ENCODE data around the gene SLX4IP.

SLX4IP gene

DNA sequence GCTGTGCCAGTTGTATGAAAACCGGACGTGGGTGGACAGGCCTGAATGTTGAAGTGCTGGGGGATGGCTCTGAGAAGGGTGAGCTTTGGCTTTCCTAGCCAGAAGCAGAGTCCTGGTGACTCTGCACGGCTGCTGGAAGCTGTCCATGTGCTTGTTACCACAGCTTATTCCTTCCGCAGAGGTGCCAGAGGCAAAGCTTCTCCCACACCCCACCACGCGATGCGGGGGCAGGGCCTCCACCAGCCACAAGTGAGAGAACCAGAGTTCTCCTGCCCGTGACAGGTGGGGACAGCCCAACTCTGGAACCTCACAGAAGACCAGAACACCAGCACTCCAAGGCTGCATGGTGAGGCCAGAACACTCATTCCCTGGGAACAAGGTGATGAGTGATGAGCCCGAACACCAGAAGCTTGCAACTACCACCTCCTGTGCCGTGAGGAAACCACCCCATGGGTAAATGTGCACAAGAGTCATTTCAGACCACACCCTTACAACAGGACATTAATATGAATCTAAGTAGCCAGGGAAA, 202.0 kb downstream of the SLX4IP start:
- Histone ChIP-seq H3K4me1 (ENCODE audit: control insufficient read depth, low read depth, low read length) (peaks cover 13% of the 10 kb centered on the region), H3K27me3 (ENCODE audit: insufficient read depth, low read length, poor library complexity) (no peaks in the 10 kb centered on the region), H3K36me3 (ENCODE audit: control insufficient read depth, insufficient read depth, low read length) (no peaks in the 10 kb centered on the region), H2BK15ac (replicated peaks; ENCODE audit: low read depth) (no peak overlapping the region), H3K9ac (ENCODE audit: low read length) (no peak overlapping the region), H4K5ac (ENCODE audit: low read length) (no peak overlapping the region), H4K8ac (ENCODE audit: low read depth, low read length) (no peak overlapping the region), H3K4me2 (ENCODE audit: low read length) (no peak overlapping the region), H3K79me2 (ENCODE audit: control insufficient read depth, insufficient read depth, low read length) (no peaks in the 10 kb centered on the region), H3K4me3 (ENCODE audit: low read length) (no peak overlapping the region), H3K4ac (ENCODE audit: low read depth, low read length) (peak overlapping the region; percentile 62), H3K23ac (ENCODE audit: low read length) (no peak overlapping the region), H2AK5ac (ENCODE audit: low read length) (no peak overlapping the region), H3K79me1 (ENCODE audit: low read length) (no peaks in the 10 kb centered on the region), H3K18ac (ENCODE audit: low read length) (peak overlapping the region; percentile 7), H2BK5ac (ENCODE audit: low read length) (no peak overlapping the region), H3K56ac (ENCODE audit: low read length) (peak overlapping the region; percentile 27), H2BK120ac (ENCODE audit: low read depth, low read length) (no peak overlapping the region), H3K27ac (ENCODE audit: low read depth, low read length) (peak overlapping the region; percentile 24)
- no peak for DNase-seq
- WGBS (ENCODE audit: extremely low coverage, insufficient coverage, low lambda C conversion rate): no CpG with 5 or more reads among the region's 10 CpGs

DNA sequence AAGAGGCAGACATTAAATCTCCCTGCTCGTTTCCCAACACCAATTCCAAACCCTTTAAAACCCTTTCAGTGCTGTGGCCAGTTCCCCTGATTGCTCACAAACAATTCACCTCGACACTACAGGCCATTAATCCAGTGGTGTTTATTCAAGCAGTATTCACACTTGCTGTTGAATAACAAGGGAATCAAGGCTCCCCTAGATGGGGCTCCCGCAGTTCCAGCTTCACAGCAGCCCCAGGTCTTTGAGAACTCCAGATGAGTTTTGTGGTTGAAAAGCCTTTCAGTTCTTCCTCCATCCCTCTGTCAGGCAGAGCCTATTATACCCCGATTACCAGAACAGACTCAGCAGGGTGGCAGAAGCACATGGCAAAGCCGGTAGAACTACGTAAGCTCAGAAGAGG, 202.5 kb downstream of the SLX4IP start:
- Histone ChIP-seq H3K4me1 (ENCODE audit: control insufficient read depth, low read depth, low read length) (peaks cover 13% of the 10 kb centered on the region), H3K27ac (ENCODE audit: low read depth, low read length) (no peak overlapping the region), H4K5ac (ENCODE audit: low read length) (no peak overlapping the region)

DNA sequence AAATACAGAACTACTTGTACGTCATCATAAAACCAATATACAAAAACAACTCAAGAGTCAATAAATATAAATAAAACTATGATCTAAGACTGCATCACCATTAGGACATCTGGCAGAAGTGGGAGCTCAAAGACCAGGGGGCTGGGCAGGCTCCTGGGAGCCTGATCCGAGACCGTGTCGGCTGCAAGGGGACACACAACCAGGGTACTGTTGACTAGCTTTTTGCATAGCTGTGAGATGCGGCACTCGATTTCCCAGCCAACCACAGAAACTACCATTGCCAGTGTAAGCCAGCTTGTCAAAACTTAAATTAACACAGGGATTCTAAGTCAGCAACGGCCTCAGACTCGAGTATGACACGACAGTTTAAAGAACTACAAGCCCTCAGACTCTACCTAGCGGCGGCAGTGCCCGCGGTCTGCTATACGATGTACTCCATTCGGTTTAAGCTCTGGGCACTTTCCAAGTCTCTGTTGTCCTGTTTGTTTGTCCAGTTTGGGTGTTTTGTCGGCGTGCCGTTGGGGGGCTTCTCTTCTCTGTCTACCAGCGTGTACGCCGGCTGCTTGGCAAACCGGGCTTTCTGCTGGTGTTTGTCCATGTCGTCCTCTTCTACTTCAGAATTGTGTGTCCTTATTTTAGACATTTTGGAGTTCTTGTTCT, 204.1 kb downstream of the SLX4IP start:
- H4K8ac ChIP-seq (ENCODE audit: low read depth, low read length): no peak overlapping the region
- peak overlapping the region; percentile 27 for H3K56ac ChIP-seq (ENCODE audit: low read length)
- no peaks in the 10 kb centered on the region for H3K36me3 ChIP-seq (ENCODE audit: control insufficient read depth, insufficient read depth, low read length)
- peaks cover 11% of the 10 kb centered on the region for H3K4me1 ChIP-seq (ENCODE audit: control insufficient read depth, low read depth, low read length)
- WGBS (ENCODE audit: extremely low coverage, insufficient coverage, low lambda C conversion rate): no CpG with 5 or more reads among the region's 23 CpGs
- no peak overlapping the region for H3K4ac ChIP-seq (ENCODE audit: low read depth, low read length)
- H3K4me3 ChIP-seq (ENCODE audit: low read length): no peak overlapping the region
- no peaks in the 10 kb centered on the region for H3K79me1 ChIP-seq (ENCODE audit: low read length)
- H2AK5ac ChIP-seq (ENCODE audit: low read length): no peak overlapping the region
- H3K27ac ChIP-seq (ENCODE audit: low read depth, low read length): no peak overlapping the region
- H3K18ac ChIP-seq (ENCODE audit: low read length): no peak overlapping the region
- H3K9ac ChIP-seq (ENCODE audit: low read length): no peak overlapping the region
- no peak overlapping the region for H2BK5ac ChIP-seq (ENCODE audit: low read length)
- H3K27me3 ChIP-seq (ENCODE audit: insufficient read depth, low read length, poor library complexity): no peaks in the 10 kb centered on the region
- H3K79me2 ChIP-seq (ENCODE audit: control insufficient read depth, insufficient read depth, low read length): no peaks in the 10 kb centered on the region
- H2BK15ac ChIP-seq (replicated peaks; ENCODE audit: low read depth): no peak overlapping the region
- H3K23ac ChIP-seq (ENCODE audit: low read length): no peak overlapping the region
- H4K5ac ChIP-seq (ENCODE audit: low read length): no peak overlapping the region
- no peak overlapping the region for H2BK120ac ChIP-seq (ENCODE audit: low read depth, low read length)
- DNase-seq: no peak
- H3K4me2 ChIP-seq (ENCODE audit: low read length): no peak overlapping the region

More for the DNA sequence above, 202.5 kb downstream of the SLX4IP start:
- no peak overlapping the region for H3K4me3 ChIP-seq (ENCODE audit: low read length)
- H3K23ac ChIP-seq (ENCODE audit: low read length): no peak overlapping the region
- H3K4me2 ChIP-seq (ENCODE audit: low read length): no peak overlapping the region
- no peaks in the 10 kb centered on the region for H3K36me3 ChIP-seq (ENCODE audit: control insufficient read depth, insufficient read depth, low read length)
- H3K27me3 ChIP-seq (ENCODE audit: insufficient read depth, low read length, poor library complexity): no peaks in the 10 kb centered on the region
- no peaks in the 10 kb centered on the region for H3K79me1 ChIP-seq (ENCODE audit: low read length)
- no peak overlapping the region for H2AK5ac ChIP-seq (ENCODE audit: low read length)
- H2BK15ac ChIP-seq (replicated peaks; ENCODE audit: low read depth): no peak overlapping the region
- no peak overlapping the region for H4K8ac ChIP-seq (ENCODE audit: low read depth, low read length)
- peak overlapping the region; percentile 62 for H3K4ac ChIP-seq (ENCODE audit: low read depth, low read length)
- H3K9ac ChIP-seq (ENCODE audit: low read length): no peak overlapping the region
- H2BK120ac ChIP-seq (ENCODE audit: low read depth, low read length): no peak overlapping the region
- peak overlapping the region; percentile 7 for H3K18ac ChIP-seq (ENCODE audit: low read length)
- DNase-seq: peak; percentile 78
- WGBS (ENCODE audit: extremely low coverage, insufficient coverage, low lambda C conversion rate): no CpG with 5 or more reads among the region's 6 CpGs
- H3K79me2 ChIP-seq (ENCODE audit: control insufficient read depth, insufficient read depth, low read length): no peaks in the 10 kb centered on the region
- H2BK5ac ChIP-seq (ENCODE audit: low read length): no peak overlapping the region
- no peak overlapping the region for H3K56ac ChIP-seq (ENCODE audit: low read length)

DNA sequence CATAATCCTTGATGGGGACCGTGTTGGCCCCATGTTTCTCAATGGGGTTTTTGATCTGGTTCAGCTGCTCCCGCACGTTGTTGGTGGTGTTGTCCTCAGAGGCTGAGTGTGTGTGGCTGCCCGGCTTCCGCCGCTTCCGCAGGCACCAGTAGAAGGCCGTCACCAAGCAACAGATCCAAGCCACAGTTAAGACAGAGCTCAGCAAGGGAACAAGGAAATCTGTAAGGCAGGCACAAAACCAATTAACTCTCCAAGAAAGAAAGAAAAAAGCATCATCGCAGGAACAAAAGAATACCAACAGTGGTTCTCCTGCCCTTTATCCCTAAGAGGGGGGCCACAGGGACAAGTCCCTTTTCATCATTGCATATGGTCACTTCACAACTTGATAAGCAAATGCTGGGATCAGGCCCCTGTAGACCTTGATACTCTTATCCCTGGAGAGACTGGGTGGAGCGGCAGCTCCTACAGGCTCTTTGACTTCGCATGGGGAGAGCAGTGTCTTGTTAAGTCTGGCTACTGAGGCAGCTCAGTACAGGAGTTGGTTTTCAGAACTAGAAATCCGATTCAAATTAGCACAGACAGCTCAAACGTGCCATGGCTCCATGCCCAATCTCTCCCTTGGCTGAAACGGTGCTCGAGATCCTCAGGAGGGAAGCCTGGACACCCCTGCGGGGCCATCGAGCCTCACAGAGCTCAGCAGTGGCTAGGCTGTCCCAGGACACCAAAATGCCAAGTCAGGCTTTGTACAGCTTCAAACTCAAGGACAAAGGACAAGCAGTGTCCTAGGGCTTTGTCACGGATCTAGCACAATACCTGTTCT, 204.8 kb downstream of the SLX4IP start:
- peak overlapping the region; percentile 15 for H3K9ac ChIP-seq (ENCODE audit: low read length)
- no peaks in the 10 kb centered on the region for H3K79me2 ChIP-seq (ENCODE audit: control insufficient read depth, insufficient read depth, low read length)
- peak overlapping the region; percentile 69 for H3K23ac ChIP-seq (ENCODE audit: low read length)
- no peak overlapping the region for H4K8ac ChIP-seq (ENCODE audit: low read depth, low read length)
- peak overlapping the region; percentile 14 for H2BK5ac ChIP-seq (ENCODE audit: low read length)
- H3K56ac ChIP-seq (ENCODE audit: low read length): peak overlapping the region; percentile 49
- no peak for DNase-seq
- WGBS (ENCODE audit: extremely low coverage, insufficient coverage, low lambda C conversion rate): no CpG with 5 or more reads among the region's 18 CpGs
- H3K18ac ChIP-seq (ENCODE audit: low read length): no peak overlapping the region
- H2BK15ac ChIP-seq (replicated peaks; ENCODE audit: low read depth): no peak overlapping the region
- no peak overlapping the region for H2BK120ac ChIP-seq (ENCODE audit: low read depth, low read length)
- no peak overlapping the region for H3K4me3 ChIP-seq (ENCODE audit: low read length)
- H3K36me3 ChIP-seq (ENCODE audit: control insufficient read depth, insufficient read depth, low read length): no peaks in the 10 kb centered on the region
- peaks cover 11% of the 10 kb centered on the region for H3K4me1 ChIP-seq (ENCODE audit: control insufficient read depth, low read depth, low read length)
- no peak overlapping the region for H4K5ac ChIP-seq (ENCODE audit: low read length)
- no peaks in the 10 kb centered on the region for H3K79me1 ChIP-seq (ENCODE audit: low read length)
- H2AK5ac ChIP-seq (ENCODE audit: low read length): peak overlapping the region; percentile 79
- no peaks in the 10 kb centered on the region for H3K27me3 ChIP-seq (ENCODE audit: insufficient read depth, low read length, poor library complexity)
- peak overlapping the region; percentile 50 for H3K27ac ChIP-seq (ENCODE audit: low read depth, low read length)
- H3K4me2 ChIP-seq (ENCODE audit: low read length): no peak overlapping the region
- no peak overlapping the region for H3K4ac ChIP-seq (ENCODE audit: low read depth, low read length)

DNA sequence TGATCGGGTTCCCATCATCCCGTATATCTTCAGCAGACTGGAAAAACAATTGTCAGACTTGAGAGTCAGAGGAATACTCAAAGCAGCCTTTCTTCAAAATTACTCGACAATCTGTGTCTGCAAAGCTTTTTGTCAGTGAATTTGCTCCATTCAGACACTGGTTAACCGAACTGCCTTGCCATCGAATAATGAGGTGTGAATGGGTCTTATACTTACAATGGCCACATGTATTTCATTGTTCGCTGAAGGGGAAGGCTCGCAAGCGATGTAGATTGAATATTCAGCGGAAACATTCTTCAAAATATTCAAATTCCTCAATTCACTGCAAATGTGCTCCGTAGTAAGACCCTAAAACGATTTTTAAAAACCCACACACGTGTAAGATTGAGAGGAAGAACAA, 205.8 kb downstream of the SLX4IP start:
- H3K27ac ChIP-seq (ENCODE audit: low read depth, low read length): no peak overlapping the region
- H2AK5ac ChIP-seq (ENCODE audit: low read length): no peak overlapping the region

More for the DNA sequence above, 205.8 kb downstream of the SLX4IP start:
- H3K4me3 ChIP-seq (ENCODE audit: low read length): no peak overlapping the region
- no peak overlapping the region for H3K18ac ChIP-seq (ENCODE audit: low read length)
- H3K79me2 ChIP-seq (ENCODE audit: control insufficient read depth, insufficient read depth, low read length): no peaks in the 10 kb centered on the region
- DNase-seq: peak; percentile 86
- H3K23ac ChIP-seq (ENCODE audit: low read length): no peak overlapping the region
- H3K9ac ChIP-seq (ENCODE audit: low read length): no peak overlapping the region
- no CpG with 5 or more reads among the region's 12 CpGs for whole genome bisulfite sequencing (ENCODE audit: extremely low coverage, insufficient coverage, low lambda C conversion rate)
- peaks cover 11% of the 10 kb centered on the region for H3K4me1 ChIP-seq (ENCODE audit: control insufficient read depth, low read depth, low read length)
- no peaks in the 10 kb centered on the region for H3K79me1 ChIP-seq (ENCODE audit: low read length)
- H4K5ac ChIP-seq (ENCODE audit: low read length): no peak overlapping the region
- no peak overlapping the region for H4K8ac ChIP-seq (ENCODE audit: low read depth, low read length)
- H3K4ac ChIP-seq (ENCODE audit: low read depth, low read length): no peak overlapping the region
- no peaks in the 10 kb centered on the region for H3K27me3 ChIP-seq (ENCODE audit: insufficient read depth, low read length, poor library complexity)
- no peak overlapping the region for H2BK15ac ChIP-seq (replicated peaks; ENCODE audit: low read depth)
- no peak overlapping the region for H3K56ac ChIP-seq (ENCODE audit: low read length)
- no peak overlapping the region for H3K4me2 ChIP-seq (ENCODE audit: low read length)
- no peak overlapping the region for H2BK120ac ChIP-seq (ENCODE audit: low read depth, low read length)
- no peaks in the 10 kb centered on the region for H3K36me3 ChIP-seq (ENCODE audit: control insufficient read depth, insufficient read depth, low read length)
- no peak overlapping the region for H2BK5ac ChIP-seq (ENCODE audit: low read length)
